Kidney epithelial cell (primary cell): ENCODE data around the gene AUNIP. TPM values are rescaled to one million over a fixed set of nuclear protein-coding genes. Genes with fewer than 3 reads are reported as not detected.
"Not testable (repeated sequence)": the region's sequence is repeated elsewhere in the genome, so short reads cannot be mapped to it uniquely, and the experiment has no call there.

Source experiments
- DNase-seq: peaks from one replicate; pipeline ENCODE4 v3.0.0-alpha.2; 2010; ENCODE audit warnings: low read depth
- H3K27me3 ChIP-seq: 2 replicates; pipeline ENCODE4 v1.6.0; 2011; ENCODE audit warnings: low read length; ENCODE audit not compliant: control insufficient read depth, insufficient read depth
- H3K36me3 ChIP-seq: 2 replicates; pipeline ENCODE4 v1.5.1; 2011; ENCODE audit warnings: low read length; ENCODE audit not compliant: control insufficient read depth, insufficient read depth
- H3K4me3 ChIP-seq: 2 replicates; pipeline ENCODE4 v1.5.1; 2011; ENCODE audit warnings: low read depth, mild to moderate bottlenecking, control low read depth, low read length
- total RNA-seq: library from RNA; depleted of rRNA; stranded (reverse); fragments of >200 nt; gene quantifications from 2 replicates; pipeline ENCODE4 v1.2.3, GENCODE V29; 2015
- TF ChIP-seq, protein P1 (sequence below): IDR thresholded peaks from 2 replicates; pipeline ENCODE4 v1.5.1; 2011; ENCODE audit warnings: mild to moderate bottlenecking, moderate library complexity, low read length, control low read depth, inconsistent platforms; ENCODE audit not compliant: insufficient read depth, poor library complexity, severe bottlenecking

Gene AUNIP
- total RNA-seq, 1 donor from 2014 or later = 1.7 TPM

DNA sequence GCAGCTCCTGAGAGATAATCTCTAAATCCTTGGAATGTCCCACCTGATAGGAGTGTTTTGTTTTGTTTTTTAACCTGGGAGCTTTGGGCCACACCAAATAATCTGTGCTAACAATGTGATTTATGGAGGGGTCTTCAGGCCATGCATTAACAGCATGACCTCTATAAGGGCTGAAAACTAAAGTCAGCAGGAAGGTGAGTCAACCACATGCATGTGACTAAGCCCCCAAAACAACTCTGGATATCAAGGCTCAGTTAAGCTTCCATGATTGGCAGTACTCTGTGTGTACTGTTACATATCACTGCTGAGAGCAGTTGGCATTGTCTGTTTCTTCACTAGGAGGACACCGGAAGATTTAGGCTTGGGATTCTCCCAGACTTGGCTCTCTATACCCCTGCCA, 10.7 kb downstream of the AUNIP start:
- no peaks in the 10 kb centered on the region for H3K27me3 ChIP-seq
- H3K36me3 ChIP-seq = no peaks in the 10 kb centered on the region
- TF ChIP-seq, protein P1, sequence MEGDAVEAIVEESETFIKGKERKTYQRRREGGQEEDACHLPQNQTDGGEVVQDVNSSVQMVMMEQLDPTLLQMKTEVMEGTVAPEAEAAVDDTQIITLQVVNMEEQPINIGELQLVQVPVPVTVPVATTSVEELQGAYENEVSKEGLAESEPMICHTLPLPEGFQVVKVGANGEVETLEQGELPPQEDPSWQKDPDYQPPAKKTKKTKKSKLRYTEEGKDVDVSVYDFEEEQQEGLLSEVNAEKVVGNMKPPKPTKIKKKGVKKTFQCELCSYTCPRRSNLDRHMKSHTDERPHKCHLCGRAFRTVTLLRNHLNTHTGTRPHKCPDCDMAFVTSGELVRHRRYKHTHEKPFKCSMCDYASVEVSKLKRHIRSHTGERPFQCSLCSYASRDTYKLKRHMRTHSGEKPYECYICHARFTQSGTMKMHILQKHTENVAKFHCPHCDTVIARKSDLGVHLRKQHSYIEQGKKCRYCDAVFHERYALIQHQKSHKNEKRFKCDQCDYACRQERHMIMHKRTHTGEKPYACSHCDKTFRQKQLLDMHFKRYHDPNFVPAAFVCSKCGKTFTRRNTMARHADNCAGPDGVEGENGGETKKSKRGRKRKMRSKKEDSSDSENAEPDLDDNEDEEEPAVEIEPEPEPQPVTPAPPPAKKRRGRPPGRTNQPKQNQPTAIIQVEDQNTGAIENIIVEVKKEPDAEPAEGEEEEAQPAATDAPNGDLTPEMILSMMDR = no peak
- no peak overlapping the region for H3K4me3 ChIP-seq
- DNase-seq = no peak

DNA sequence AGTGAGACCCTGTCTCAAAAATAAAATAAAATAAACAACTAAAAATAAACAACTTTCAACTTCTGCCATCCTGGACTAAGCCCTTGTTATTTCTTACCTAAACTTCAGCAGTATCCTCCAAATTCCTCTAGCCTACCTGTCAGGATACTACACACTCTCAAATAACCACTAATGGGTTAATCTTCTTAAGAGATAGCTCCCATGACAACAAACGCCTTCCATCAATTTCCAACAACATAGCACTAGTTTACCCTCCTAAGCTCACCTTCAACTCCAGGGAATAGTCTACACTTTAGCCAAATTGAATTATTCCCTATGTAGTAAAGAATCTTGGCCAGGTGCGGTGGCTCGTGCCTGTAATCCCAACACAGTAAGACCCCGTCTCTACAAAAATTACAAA, 11.3 kb downstream of the AUNIP start:
- no peak overlapping the region for H3K4me3 ChIP-seq
- TF ChIP-seq, protein P1 = no peak
- DNase-seq = no peak
- no peaks in the 10 kb centered on the region for H3K36me3 ChIP-seq
- H3K27me3 ChIP-seq = no peaks in the 10 kb centered on the region

DNA sequence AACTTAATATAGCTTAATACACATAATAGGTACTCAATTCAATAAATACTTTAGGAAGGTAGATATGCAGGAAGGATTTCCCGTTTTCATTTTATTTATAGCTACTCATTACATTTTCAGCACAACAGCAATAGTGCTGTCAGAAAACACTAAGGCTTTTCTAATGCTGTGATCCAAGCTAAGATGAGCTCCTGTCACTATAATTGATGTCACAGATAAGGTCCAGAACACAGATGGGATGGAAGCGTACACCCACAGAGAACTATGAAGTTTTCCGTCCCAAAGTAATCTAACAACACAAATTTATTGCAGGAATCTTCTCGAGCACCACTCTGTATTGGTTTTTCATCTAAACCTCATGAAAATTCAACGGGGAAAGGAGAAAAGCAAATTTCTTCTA, 13.6 kb downstream of the AUNIP start:
- DNase-seq = no peak
- H3K27me3 ChIP-seq = no peaks in the 10 kb centered on the region
- TF ChIP-seq, protein P1 = no peak
- H3K36me3 ChIP-seq = no peaks in the 10 kb centered on the region
- no peak overlapping the region for H3K4me3 ChIP-seq

DNA sequence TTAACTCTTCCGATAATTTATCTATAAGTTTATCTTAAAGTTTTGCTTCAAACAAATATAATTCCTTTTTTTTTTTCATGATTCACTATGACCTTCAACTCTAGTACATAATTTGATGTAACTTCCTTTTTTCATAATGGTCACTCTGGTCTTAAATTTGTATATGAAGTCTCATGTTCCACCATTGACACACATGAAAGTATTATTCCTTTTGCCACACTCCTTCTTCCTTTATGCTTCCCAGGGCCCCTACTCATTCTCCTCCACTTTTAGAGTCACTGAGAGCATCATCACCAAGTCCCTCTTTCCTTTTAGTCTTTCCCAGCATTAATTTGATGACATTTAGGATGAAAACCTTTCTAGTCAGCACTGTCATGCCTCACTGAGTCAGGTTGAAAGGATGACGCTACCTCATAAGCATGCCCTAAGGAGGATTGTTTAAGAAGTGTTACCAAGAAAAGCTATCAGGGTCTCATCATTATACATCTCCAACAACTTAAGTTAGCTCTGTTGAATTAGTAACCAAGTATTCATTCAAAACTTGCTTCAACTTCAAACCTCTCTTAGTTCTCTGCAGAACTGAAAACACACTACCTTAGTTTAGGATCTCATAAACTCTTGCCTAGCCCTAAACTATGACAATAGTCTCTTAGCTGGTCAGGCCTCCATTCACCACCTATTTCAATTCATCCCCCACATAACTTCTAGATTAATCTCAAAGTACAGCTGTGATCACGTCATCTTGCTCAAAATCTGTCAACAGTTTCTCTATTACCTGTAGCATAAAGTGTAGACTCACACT, 14.5 kb downstream of the AUNIP start:
- Histone ChIP-seq H3K4me3 (no peak overlapping the region), H3K36me3 (no peaks in the 10 kb centered on the region), H3K27me3 (no peaks in the 10 kb centered on the region)
- DNase-seq = peak; percentile 63
- TF ChIP-seq, protein P1 = no peak

- no peak for DNase-seq
- TF ChIP-seq, protein P1 = no peak
These were observed 15.8 kb downstream of the AUNIP start for GRCh38 chr1:25843483-25843882.

GRCh38 chr1:25839808-25840207, 19.4 kb downstream of the AUNIP start:
- not testable (repeated sequence) for DNase-seq, H3K27me3 ChIP-seq, H3K4me3 ChIP-seq, H3K36me3 ChIP-seq

More at GRCh38 chr1:25843483-25843882, 15.8 kb downstream of the AUNIP start:
- Histone ChIP-seq H3K27me3 (no peaks in the 10 kb centered on the region), H3K4me3 (no peak overlapping the region), H3K36me3 (no peaks in the 10 kb centered on the region)
